HepG2 (cell line): Measurements from ENCODE around the gene RILPL1. TPM values are rescaled to one million over a fixed set of nuclear protein-coding genes. Genes with fewer than 3 reads are reported as not detected.

Experiments
- ATAC-seq: fragments of 200-7000 bp; cut with Tn5 transposase; 3 replicates; pipeline ENCODE4 v1.9.1; 2020; ENCODE audit warnings: mild to moderate bottlenecking, moderate library complexity
- BruUV-seq: library from RNA; stranded (reverse); fragments of 400-500 nt; replicated peaks from 2 replicates; lab custom pipeline; 2021; lab: Mats Ljungman, UMichigan
- CTCF ChIA-PET: fragments of 300-600 bp; formaldehyde crosslinking; extraction: SDS; loops from one replicate; lab custom pipeline; 2021; ENCODE audit warnings: low total read pairs, inconsistent platforms, low intra/inter-chr PET ratio; lab: Yijun Ruan, JAX
- POLR2A ChIA-PET: fragments of 350-600 bp; sonication (Branson Sonifier 250); formaldehyde crosslinking; loops from one replicate; lab custom pipeline; 2020; ENCODE audit warnings: antibody characterized with exemption, inconsistent platforms; lab: Yijun Ruan, JAX
- DNase-seq: peaks from one replicate; pipeline ENCODE4 v3.0.0-alpha.2; 2015; ENCODE audit warnings: low spot score
- FAIRE-seq: peaks from 3 replicates; lab custom pipeline; 2011; peaks lifted over from hg19 to GRCh38; lab: Jason Lieb, UNC
- H2AFZ ChIP-seq: one replicate; pipeline ENCODE4 v1.6.1; 2011; ENCODE audit warnings: low read length, inconsistent platforms
- H3K27ac ChIP-seq: fragments of 300-600 bp; 3 replicates; pipeline ENCODE4 v1.8.0; 2011; ENCODE audit warnings: mixed run types, mild to moderate bottlenecking, mixed read lengths, low read length, inconsistent platforms; ENCODE audit not compliant: insufficient read depth; ENCODE audit errors: extremely low read length
- H3K27me3 ChIP-seq, 2 experiments: fragments of 200-600 bp in 1 of 2; 2 replicates in 1 of 2; 3 replicates in 1 of 2; pipeline versions ENCODE4 v1.6.0 to v1.8.0; 2011; ENCODE audit warnings: low read length in 2 of 2, mild to moderate bottlenecking in 2 of 2, moderate library complexity in 2 of 2, inconsistent platforms in 1 of 2; ENCODE audit not compliant: insufficient read depth in 2 of 2, control insufficient read depth in 1 of 2
- H3K36me3 ChIP-seq, 2 experiments: fragments of 200-600 bp in 1 of 2; replicated peaks in 1 of 2; 2 replicates in 1 of 2; 3 replicates in 1 of 2; pipeline versions ENCODE4 v1.5.1 to v1.8.0; 2011; ENCODE audit warnings: low read length in 2 of 2, inconsistent platforms in 1 of 2; ENCODE audit not compliant: insufficient read depth in 2 of 2, control insufficient read depth in 1 of 2
- H3K4me1 ChIP-seq: 2 replicates; pipeline ENCODE4 v1.5.1; 2012; ENCODE audit warnings: low read length, inconsistent platforms; ENCODE audit not compliant: insufficient read depth
- H3K4me2 ChIP-seq: 2 replicates; pipeline ENCODE4 v1.6.0; 2011; ENCODE audit warnings: low read depth, low read length, inconsistent platforms
- H3K4me3 ChIP-seq, 3 experiments: fragments of 200-600 bp in 1 of 3; sonication (generic), shearing (Covaris generic) in 1 of 3; replicated peaks in 1 of 3; 2 replicates each; pipeline ENCODE4 v1.5.1; 2011 to 2016; ENCODE audit warnings: low read length in 3 of 3, inconsistent platforms in 2 of 3, low read depth in 2 of 3, mild to moderate bottlenecking in 2 of 3, control low read depth in 1 of 3, mixed read lengths in 1 of 3; ENCODE audit not compliant: insufficient read depth in 1 of 3
- H3K79me2 ChIP-seq: one replicate; pipeline ENCODE4 v1.6.1; 2011; ENCODE audit warnings: low read length, inconsistent platforms; ENCODE audit not compliant: insufficient read depth
- H3K9ac ChIP-seq: 2 replicates; pipeline ENCODE4 v1.6.0; 2011; ENCODE audit warnings: mild to moderate bottlenecking, low read depth, low read length, inconsistent platforms; ENCODE audit not compliant: insufficient read depth
- H3K9me3 ChIP-seq: 2 replicates; pipeline ENCODE4 v1.5.1; 2012; ENCODE audit warnings: mild to moderate bottlenecking, low read length
- H4K20me1 ChIP-seq: 2 replicates; pipeline ENCODE4 v1.6.0; 2011; ENCODE audit warnings: inconsistent platforms, mild to moderate bottlenecking, low read length, moderate library complexity; ENCODE audit not compliant: insufficient read depth
- ELF3 ChIP-seq: IDR thresholded peaks from 2 replicates; pipeline ENCODE4 v1.6.1; 2016; ENCODE audit warnings: missing genetic modification reagents, missing compliant biosample characterization
- GATAD2A ChIP-seq: IDR thresholded peaks from 2 replicates; pipeline ENCODE4 v1.6.1; 2016
- IRF2 ChIP-seq: IDR thresholded peaks from 2 replicates; pipeline ENCODE4 v1.6.1; 2018; ENCODE audit warnings: missing genetic modification reagents, missing compliant biosample characterization
- NBN ChIP-seq: fragments of 450-650 bp; conservative IDR thresholded peaks from 2 replicates; pipeline ENCODE4 v1.6.1; 2017
- TCF7 ChIP-seq: sonication (generic); IDR thresholded peaks from 2 replicates; pipeline ENCODE4 v1.6.1; 2016; ENCODE audit warnings: antibody characterized with exemption, low read depth
- TSC22D2 ChIP-seq: sonication (generic); formaldehyde crosslinking; IDR thresholded peaks from 2 replicates; pipeline ENCODE4 v1.5.1; 2020; ENCODE audit warnings: missing genetic modification reagents, mild to moderate bottlenecking, borderline replicate concordance
- WIZ ChIP-seq: sonication (generic); formaldehyde crosslinking; IDR thresholded peaks from 2 replicates; pipeline ENCODE4 v1.5.1; 2020; ENCODE audit warnings: mild to moderate bottlenecking, missing genetic modification reagents
- ZNF143 ChIP-seq: sonication (generic); formaldehyde crosslinking; IDR thresholded peaks from 2 replicates; pipeline ENCODE4 v1.4.0; 2020; ENCODE audit warnings: missing genetic modification reagents
- ZNF777 ChIP-seq: sonication (generic); formaldehyde crosslinking; IDR thresholded peaks from 2 replicates; pipeline ENCODE4 v1.4.0; 2020; ENCODE audit warnings: missing genetic modification reagents
- WGBS: methylation state at CpG from one replicate; pipeline ENCODE4 v1.1.6; 2017; ENCODE audit warnings: low lambda C conversion rate; 5-methylcytosine and 5-hydroxymethylcytosine counted together
- in situ Hi-C: cut with HindIII; loops from 2 replicates; pipeline ENCODE4 v1.10.0; 2017; ENCODE audit warnings: low pct_unique_long_range_greater_than_20kb; ENCODE audit not compliant: extremely low pct_ligation_motif_present
- intact Hi-C: fragments of 100-400 bp; cut with micrococcal nuclease; formaldehyde crosslinking; loops from one replicate; pipeline ENCODE4 v1.10.0; 2022; ENCODE audit not compliant: unreplicated experiment
- polyA plus RNA-seq, 8 experiments: library from polyadenylated mRNA; depleted of rRNA in 3 of 8; stranded (reverse) in 7 of 8; unstranded in 1 of 8; fragments of >200 nt; fragmentation: Illumina TruSeq in 4 of 8; extraction: Trizol in 4 of 8; gene quantifications; 2 replicates each; pipeline versions ENCODE4 v1.2.1 to v1.2.3, GENCODE V29; 2011 to 2016; ENCODE audit warnings: low read depth in 4 of 8, missing spikeins in 1 of 8, mixed read lengths in 1 of 8; ENCODE audit not compliant: insufficient read depth in 1 of 8
- total RNA-seq, 5 experiments: library from RNA; depleted of rRNA; stranded (reverse); fragments of >200 nt; fragmentation: Illumina TruSeq; extraction: Trizol; gene quantifications; 2 replicates each; pipeline ENCODE4 v1.2.3, GENCODE V29; 2016; ENCODE audit warnings: low read depth in 1 of 5
- TF ChIP-seq, protein P1 (sequence below), 2 experiments: sonication (generic) in 1 of 2; formaldehyde crosslinking in 1 of 2; IDR thresholded peaks; 2 replicates each; pipeline versions ENCODE4 v1.5.1 to v1.6.1; 2011 to 2020; ENCODE audit warnings: borderline replicate concordance in 1 of 2, low read depth in 1 of 2, low read length in 1 of 2, mild to moderate bottlenecking in 1 of 2, missing genetic modification reagents in 1 of 2, moderate library complexity in 1 of 2
- TF ChIP-seq, protein P2 (sequence below): sonication (generic); formaldehyde crosslinking; IDR thresholded peaks from 2 replicates; pipeline ENCODE4 v1.4.0; 2020; ENCODE audit warnings: missing genetic modification reagents, borderline replicate concordance
- TF ChIP-seq, protein P3 (sequence below): sonication (generic); formaldehyde crosslinking; IDR thresholded peaks from 2 replicates; pipeline ENCODE4 v1.5.1; 2020; ENCODE audit warnings: missing genetic modification reagents, mild to moderate bottlenecking, borderline replicate concordance

RILPL1 gene
- total and polyA plus RNA-seq, 2 of the 13 experiments (the other 11 are each of a cell fraction or from before 2014, with no cell fraction given): 5.8 to 28.4 TPM

DNA sequence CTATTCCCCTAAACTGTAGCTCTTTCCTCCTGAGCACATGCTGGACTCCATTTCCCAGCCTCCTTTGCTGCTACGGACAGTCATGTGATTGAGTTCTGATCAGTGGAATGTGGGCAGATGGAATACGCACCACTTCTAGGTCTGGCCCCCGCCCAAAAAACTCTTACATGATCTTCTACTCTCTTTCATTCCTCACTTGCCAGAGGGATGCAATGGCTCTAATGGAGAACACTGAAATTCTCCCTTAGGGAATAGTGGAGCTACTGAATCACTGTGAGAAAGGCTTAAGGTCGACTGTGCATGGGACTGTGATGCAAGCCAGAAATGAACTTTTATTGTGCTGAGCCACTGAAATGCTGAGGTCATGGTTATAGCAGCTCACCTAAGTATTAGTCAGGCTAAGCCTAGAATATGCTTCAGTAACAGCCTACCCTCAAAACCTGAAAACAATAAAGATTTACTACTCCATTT is 37.9 kb upstream of the RILPL1 start (continued):
- TF ChIP-seq, protein P1, sequence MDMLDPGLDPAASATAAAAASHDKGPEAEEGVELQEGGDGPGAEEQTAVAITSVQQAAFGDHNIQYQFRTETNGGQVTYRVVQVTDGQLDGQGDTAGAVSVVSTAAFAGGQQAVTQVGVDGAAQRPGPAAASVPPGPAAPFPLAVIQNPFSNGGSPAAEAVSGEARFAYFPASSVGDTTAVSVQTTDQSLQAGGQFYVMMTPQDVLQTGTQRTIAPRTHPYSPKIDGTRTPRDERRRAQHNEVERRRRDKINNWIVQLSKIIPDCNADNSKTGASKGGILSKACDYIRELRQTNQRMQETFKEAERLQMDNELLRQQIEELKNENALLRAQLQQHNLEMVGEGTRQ (IDR thresholded peaks at IDR 0.05; ENCODE audit: low read depth, low read length): peak; percentile 79
- TF ChIP-seq, protein P1 (CRISPR knock-in tag; IDR thresholded peaks at IDR 0.05; ENCODE audit: borderline replicate concordance): peak; percentile 96; the same call in 1 of the 2 replicates
- TF ChIP-seq, protein P2, sequence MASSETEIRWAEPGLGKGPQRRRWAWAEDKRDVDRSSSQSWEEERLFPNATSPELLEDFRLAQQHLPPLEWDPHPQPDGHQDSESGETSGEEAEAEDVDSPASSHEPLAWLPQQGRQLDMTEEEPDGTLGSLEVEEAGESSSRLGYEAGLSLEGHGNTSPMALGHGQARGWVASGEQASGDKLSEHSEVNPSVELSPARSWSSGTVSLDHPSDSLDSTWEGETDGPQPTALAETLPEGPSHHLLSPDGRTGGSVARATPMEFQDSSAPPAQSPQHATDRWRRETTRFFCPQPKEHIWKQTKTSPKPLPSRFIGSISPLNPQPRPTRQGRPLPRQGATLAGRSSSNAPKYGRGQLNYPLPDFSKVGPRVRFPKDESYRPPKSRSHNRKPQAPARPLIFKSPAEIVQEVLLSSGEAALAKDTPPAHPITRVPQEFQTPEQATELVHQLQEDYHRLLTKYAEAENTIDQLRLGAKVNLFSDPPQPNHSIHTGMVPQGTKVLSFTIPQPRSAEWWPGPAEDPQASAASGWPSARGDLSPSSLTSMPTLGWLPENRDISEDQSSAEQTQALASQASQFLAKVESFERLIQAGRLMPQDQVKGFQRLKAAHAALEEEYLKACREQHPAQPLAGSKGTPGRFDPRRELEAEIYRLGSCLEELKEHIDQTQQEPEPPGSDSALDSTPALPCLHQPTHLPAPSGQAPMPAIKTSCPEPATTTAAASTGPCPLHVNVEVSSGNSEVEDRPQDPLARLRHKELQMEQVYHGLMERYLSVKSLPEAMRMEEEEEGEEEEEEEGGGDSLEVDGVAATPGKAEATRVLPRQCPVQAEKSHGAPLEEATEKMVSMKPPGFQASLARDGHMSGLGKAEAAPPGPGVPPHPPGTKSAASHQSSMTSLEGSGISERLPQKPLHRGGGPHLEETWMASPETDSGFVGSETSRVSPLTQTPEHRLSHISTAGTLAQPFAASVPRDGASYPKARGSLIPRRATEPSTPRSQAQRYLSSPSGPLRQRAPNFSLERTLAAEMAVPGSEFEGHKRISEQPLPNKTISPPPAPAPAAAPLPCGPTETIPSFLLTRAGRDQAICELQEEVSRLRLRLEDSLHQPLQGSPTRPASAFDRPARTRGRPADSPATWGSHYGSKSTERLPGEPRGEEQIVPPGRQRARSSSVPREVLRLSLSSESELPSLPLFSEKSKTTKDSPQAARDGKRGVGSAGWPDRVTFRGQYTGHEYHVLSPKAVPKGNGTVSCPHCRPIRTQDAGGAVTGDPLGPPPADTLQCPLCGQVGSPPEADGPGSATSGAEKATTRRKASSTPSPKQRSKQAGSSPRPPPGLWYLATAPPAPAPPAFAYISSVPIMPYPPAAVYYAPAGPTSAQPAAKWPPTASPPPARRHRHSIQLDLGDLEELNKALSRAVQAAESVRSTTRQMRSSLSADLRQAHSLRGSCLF (CRISPR knock-in tag): no peak
- TF ChIP-seq GATAD2A (CRISPR knock-in tag): peak; percentile 20; the same call in 1 of the 2 replicates
- TF ChIP-seq ZNF777 (CRISPR knock-in tag): 0 out of 2 replicates have a peak, but pooled peaks have one; percentile 4

DNA sequence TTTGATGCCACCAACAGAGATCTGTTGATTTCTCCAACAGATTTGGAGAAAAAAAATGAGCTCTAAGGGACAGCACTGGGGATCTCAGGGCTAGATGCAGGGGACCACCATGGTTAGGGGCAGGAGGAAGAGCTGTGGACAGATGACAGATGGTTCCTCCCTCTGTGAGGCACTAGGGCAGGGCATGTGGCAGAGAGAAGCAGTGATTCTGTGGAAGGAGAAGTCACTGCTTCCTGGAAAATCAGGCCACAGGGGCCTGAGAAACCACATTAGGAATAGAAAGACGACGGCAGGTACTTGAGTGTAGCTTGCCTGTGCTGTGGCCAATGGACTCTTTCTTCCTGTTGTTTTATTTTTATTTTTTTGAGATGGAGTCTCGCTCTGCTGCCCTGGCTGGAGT is 25.9 kb upstream of the RILPL1 start:
- H3K4me2 ChIP-seq: no peak overlapping the region
- TF ChIP-seq TCF7: no peak
- no peak for TF ChIP-seq ELF3
- no peak for TF ChIP-seq ZNF143 (CRISPR knock-in tag)
- TF ChIP-seq, protein P3, sequence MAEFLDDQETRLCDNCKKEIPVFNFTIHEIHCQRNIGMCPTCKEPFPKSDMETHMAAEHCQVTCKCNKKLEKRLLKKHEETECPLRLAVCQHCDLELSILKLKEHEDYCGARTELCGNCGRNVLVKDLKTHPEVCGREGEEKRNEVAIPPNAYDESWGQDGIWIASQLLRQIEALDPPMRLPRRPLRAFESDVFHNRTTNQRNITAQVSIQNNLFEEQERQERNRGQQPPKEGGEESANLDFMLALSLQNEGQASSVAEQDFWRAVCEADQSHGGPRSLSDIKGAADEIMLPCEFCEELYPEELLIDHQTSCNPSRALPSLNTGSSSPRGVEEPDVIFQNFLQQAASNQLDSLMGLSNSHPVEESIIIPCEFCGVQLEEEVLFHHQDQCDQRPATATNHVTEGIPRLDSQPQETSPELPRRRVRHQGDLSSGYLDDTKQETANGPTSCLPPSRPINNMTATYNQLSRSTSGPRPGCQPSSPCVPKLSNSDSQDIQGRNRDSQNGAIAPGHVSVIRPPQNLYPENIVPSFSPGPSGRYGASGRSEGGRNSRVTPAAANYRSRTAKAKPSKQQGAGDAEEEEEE (CRISPR knock-in tag): no peak
- no peak for TF ChIP-seq TSC22D2 (CRISPR knock-in tag)
- TF ChIP-seq WIZ: no peak
- no peak for TF ChIP-seq IRF2 (CRISPR knock-in tag)
- TF ChIP-seq NBN: no peak

More for the DNA sequence above, 25.9 kb upstream of the RILPL1 start:
- ChIA-PET POLR2A (interaction anchor here (0.7 to 1.0 kb wide), 2 partner anchors 12 to 24 kb away, joined by 4 to 5 read pairs; partner anchors contain the start of gene TMED2), CTCF (no interaction called here)
- BruUV-seq: no TSS peak
- DNase-seq (no peak), ATAC-seq (no peak), FAIRE-seq (no peak)
- no peaks in the 10 kb centered on the region for H3K36me3 ChIP-seq
- no peak overlapping the region for H3K27ac ChIP-seq
- in situ Hi-C loops: no loop called here
- H3K27me3 ChIP-seq: peaks cover 2 to 10% of the 10 kb centered on the region in 2 experiments; a peak in 2 of 5 replicates
- no peak overlapping the region for H3K4me3 ChIP-seq
- H3K4me1 ChIP-seq: no peaks in the 10 kb centered on the region
- 53% methylated on average over 3 of the region's 3 CpGs for WGBS
- H3K79me2 ChIP-seq: no peaks in the 10 kb centered on the region
- no peaks in the 10 kb centered on the region for H4K20me1 ChIP-seq
- no peaks in the 10 kb centered on the region for H3K9me3 ChIP-seq
- intact Hi-C loops: no loop called here
- no peak overlapping the region for H3K9ac ChIP-seq
- H2AFZ ChIP-seq: no peak overlapping the region
